Lung (tissue), 12 donors: Measurements from ENCODE around the gene RIC8A. TPM values are rescaled to one million over a fixed set of nuclear protein-coding genes. Genes with fewer than 3 reads are reported as not detected.
"Not testable (repeated sequence)": the region's sequence is repeated elsewhere in the genome, so short reads cannot be mapped to it uniquely, and the experiment has no call there.

Source experiments
- ATAC-seq: fragments of 200-7000 bp; cut with Tn5 transposase; one replicate; pipeline ENCODE4 v1.9.1; 2020; ENCODE audit warnings: moderate number of reproducible peaks; ENCODE audit not compliant: insufficient read depth, low FRiP score
- DNase-seq, 3 donors: peaks; one replicate each; pipeline ENCODE4 v3.0.0-alpha.2; 2013 to 2017
- H3K27ac ChIP-seq, 2 donors: one replicate each; pipeline ENCODE4 v1.5.1; 2013; ENCODE audit warnings: mild to moderate bottlenecking in 2 of 2, moderate library complexity in 2 of 2, control low read depth in 1 of 2, inconsistent platforms in 1 of 2, low read depth in 1 of 2, low read length in 1 of 2
- H3K27me3 ChIP-seq, 3 donors: one replicate each; pipeline ENCODE4 v1.5.1; 2013; ENCODE audit warnings: low read length in 2 of 3; ENCODE audit not compliant: control insufficient read depth in 3 of 3, insufficient read depth in 3 of 3
- H3K36me3 ChIP-seq, 4 donors: one replicate each; pipeline ENCODE4 v1.5.1; 2013; ENCODE audit warnings: low read length in 4 of 4, mild to moderate bottlenecking in 1 of 4, moderate library complexity in 1 of 4; ENCODE audit not compliant: control insufficient read depth in 4 of 4, insufficient read depth in 4 of 4
- H3K4me1 ChIP-seq, 5 donors: one replicate each; pipeline ENCODE4 v1.5.1; 2013; ENCODE audit warnings: low read length in 5 of 5, mild to moderate bottlenecking in 2 of 5, moderate library complexity in 1 of 5; ENCODE audit not compliant: control insufficient read depth in 5 of 5, insufficient read depth in 5 of 5
- H3K4me3 ChIP-seq: one replicate; pipeline ENCODE4 v1.5.1; 2013; ENCODE audit warnings: mild to moderate bottlenecking, control low read depth, moderate library complexity
- H3K9ac ChIP-seq, 2 donors: one replicate each; pipeline ENCODE4 v1.5.1; 2013; ENCODE audit warnings: low read length in 2 of 2, control low read depth in 1 of 2; ENCODE audit not compliant: insufficient read depth in 1 of 2
- H3K9me3 ChIP-seq, 4 donors: one replicate each; pipeline ENCODE4 v1.5.1; 2013; ENCODE audit warnings: low read length in 3 of 4, mild to moderate bottlenecking in 1 of 4, moderate library complexity in 1 of 4; ENCODE audit not compliant: control insufficient read depth in 4 of 4, insufficient read depth in 3 of 4
- CTCF ChIP-seq: IDR thresholded peaks from 2 replicates; pipeline ENCODE4 v1.5.1; 2012; ENCODE audit warnings: mild to moderate bottlenecking; ENCODE audit errors: control extremely low read depth, extremely low read depth
- WGBS, 2 donors: extraction: QIAGEN DNeasy Blood & Tissue Kit; methylation state at CpG; one replicate each; pipeline ENCODE4 v1.1.7; 2013; 5-methylcytosine and 5-hydroxymethylcytosine counted together
- polyA plus RNA-seq, 2 donors: library from polyadenylated mRNA; stranded (reverse); fragments of 200-250 nt; gene quantifications; one replicate each; pipeline ENCODE4 v1.2.1, GENCODE V29; 2013
- total RNA-seq, 2 donors: library from RNA; depleted of rRNA in 1 of 2; stranded (reverse); fragments of >200 nt in 1 of 2; gene quantifications; one replicate each; pipeline ENCODE4 v1.2.1, GENCODE V29; 2014 to 2021
- donor health status: control.
- donor health status: control.
- donor health status: Bipolar disorder and iron deficiency.
- donor health status: healthy.
- donor health status: DM: yes; HTN: yes; CAD: no.

Gene RIC8A
- total and polyA plus RNA-seq, 4 donors: 52.1 to 122 (median 93.6) TPM

- no peaks in the 10 kb centered on the region for H3K27me3 ChIP-seq
- H3K9me3 ChIP-seq: no peaks in the 10 kb centered on the region
- H3K27ac ChIP-seq: no peak overlapping the region
- TF ChIP-seq CTCF: no peak
- DNase-seq (no peak), ATAC-seq (no peak)
- no peak overlapping the region for H3K9ac ChIP-seq
- no peaks in the 10 kb centered on the region for H3K4me1 ChIP-seq
- 89 to 94% methylated on average over 11 of the region's 11 CpGs for WGBS, 2 donors
- peaks cover 9 to 49% (median 33%) of the 10 kb centered on the region in 4 donors for H3K36me3 ChIP-seq
- H3K4me3 ChIP-seq: no peak overlapping the region
These were observed 8.8 kb downstream of the RIC8A start for GRCh38 chr11:216081-216974.

- no peaks in the 10 kb centered on the region for H3K27me3 ChIP-seq
- TF ChIP-seq CTCF: no peak
- H3K4me1 ChIP-seq: peaks cover 0 to 2% (median 0%) of the 10 kb centered on the region in 5 donors
- 92 to 98% methylated on average over 3 of the region's 3 CpGs for WGBS, 2 donors
- no peak overlapping the region for H3K27ac ChIP-seq
- H3K4me3 ChIP-seq: no peak overlapping the region
- H3K9ac ChIP-seq: no peak overlapping the region
- peaks cover 7 to 42% (median 22%) of the 10 kb centered on the region in 4 donors for H3K36me3 ChIP-seq
- ATAC-seq (no peak), DNase-seq (no peak)
- no peaks in the 10 kb centered on the region for H3K9me3 ChIP-seq
These were observed 10.2 kb downstream of the RIC8A start for GRCh38 chr11:217704-218103.

GRCh38 chr11:218815-219593 is 11.5 kb downstream of the RIC8A start:
- DNase-seq: no peak

GRCh38 chr11:220641-221215 is 13.2 kb downstream of the RIC8A start:
- not testable (repeated sequence) for H3K9ac ChIP-seq, H3K27me3 ChIP-seq, H3K4me3 ChIP-seq, H3K9me3 ChIP-seq, H3K4me1 ChIP-seq, ATAC-seq, H3K27ac ChIP-seq, DNase-seq
- H3K36me3 ChIP-seq: peaks cover 0 to 25% (median 14%) of the 10 kb centered on the region in 4 donors
- 95 to 98% methylated on average over 2 to 3 of the region's 3 CpGs for WGBS, 2 donors

More at GRCh38 chr11:218815-219593, 11.5 kb downstream of the RIC8A start:
- H3K36me3 ChIP-seq: peaks cover 5 to 37% (median 16%) of the 10 kb centered on the region in 4 donors
- no peak overlapping the region for H3K27ac ChIP-seq
- no peak overlapping the region for H3K4me3 ChIP-seq
- peaks cover 0 to 4% (median 0%) of the 10 kb centered on the region in 5 donors for H3K4me1 ChIP-seq
- TF ChIP-seq CTCF: no peak
- WGBS, 2 donors: 91 to 92% methylated on average over 29 of the region's 29 CpGs
- ATAC-seq: no peak
- H3K27me3 ChIP-seq: no peaks in the 10 kb centered on the region
- H3K9ac ChIP-seq: no peak overlapping the region
- H3K9me3 ChIP-seq: no peaks in the 10 kb centered on the region
